Activated CD4-positive, alpha-beta T cell treated with anti-CD3 and anti-CD28 coated beads, Interleukin-2, amount 50 U/mL, for 24 hours (primary cell): ENCODE measurements around the gene RNF41.
A peak's percentile ranks its signal among the peaks of the same experiment; 100 is the strongest.
"Not testable (repeated sequence)": the region's sequence is repeated elsewhere in the genome, so short reads cannot be mapped to it uniquely, and the experiment has no call there.

Source experiments
- DNase-seq, 2 donors: peaks; one replicate each; pipeline ENCODE4 v3.0.0-alpha.2; 2020; ENCODE audit warnings: low read depth in 1 of 2, low spot score in 1 of 2

RNF41 gene

DNA sequence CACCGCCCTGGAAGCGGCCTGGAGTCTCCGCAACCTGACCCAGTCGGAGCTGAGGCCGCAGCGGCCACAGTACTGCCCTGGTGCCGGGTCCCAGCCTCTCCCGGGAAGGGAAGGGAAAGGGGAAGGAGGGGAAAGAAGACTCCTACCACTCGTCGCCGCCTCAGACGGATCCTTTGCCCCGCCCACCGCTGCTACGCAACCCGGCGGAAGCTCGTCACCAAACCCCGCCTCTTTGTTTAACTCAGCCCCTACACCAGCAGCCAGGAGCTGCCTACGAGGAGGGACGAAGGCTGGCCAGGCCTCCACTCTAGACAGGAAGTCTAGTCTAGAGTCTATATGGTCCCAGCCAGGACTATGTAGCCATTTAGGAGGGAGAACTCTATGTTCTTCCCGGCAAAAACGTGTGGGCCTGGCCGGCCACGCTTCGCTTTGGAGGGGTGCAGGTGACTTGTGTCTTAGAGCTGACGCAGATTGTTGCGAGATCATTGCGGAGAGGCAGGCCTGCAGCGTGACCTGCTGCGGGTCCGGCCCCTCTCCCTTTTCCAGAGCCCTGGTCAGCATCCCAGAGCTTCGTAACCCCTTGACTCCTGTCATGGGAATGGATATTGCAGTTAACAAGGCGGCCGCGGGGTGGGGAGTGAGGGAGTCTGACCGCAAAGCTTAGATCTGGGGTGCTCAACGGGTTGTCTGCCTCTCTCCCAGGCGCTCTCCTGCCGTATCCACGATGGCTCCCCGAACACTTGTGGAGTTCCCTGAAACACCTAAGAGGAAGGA lies at the start of gene RNF41:
Gene RNF41, minus strand, starts transcription at position 166 of the 774 bp plus-strand sequence. CDS start 7,875 bp downstream, outside the sequence.
- DNase-seq = peak; percentile 85 to 91

DNA sequence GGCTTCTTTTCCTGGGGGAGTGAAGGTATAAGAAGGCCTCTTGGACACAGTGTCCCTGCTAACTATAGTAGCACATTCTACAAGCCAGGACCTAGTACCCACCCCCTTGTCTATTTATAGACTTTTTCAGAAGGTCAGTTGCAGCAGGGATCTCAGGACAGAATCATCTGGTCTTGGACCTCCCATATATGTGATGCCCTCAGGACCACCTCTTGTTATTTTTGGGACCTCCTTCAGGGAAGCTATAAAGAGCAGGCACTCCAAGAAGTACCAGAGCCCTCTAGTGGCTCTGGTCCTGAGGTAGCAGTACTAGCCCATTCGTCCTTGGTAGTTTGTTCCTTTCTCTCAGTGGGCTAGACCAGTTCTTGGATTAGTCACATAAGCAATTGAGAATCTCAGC lies 49.3 kb upstream of the RNF41 start:
- no peak for DNase-seq

DNA sequence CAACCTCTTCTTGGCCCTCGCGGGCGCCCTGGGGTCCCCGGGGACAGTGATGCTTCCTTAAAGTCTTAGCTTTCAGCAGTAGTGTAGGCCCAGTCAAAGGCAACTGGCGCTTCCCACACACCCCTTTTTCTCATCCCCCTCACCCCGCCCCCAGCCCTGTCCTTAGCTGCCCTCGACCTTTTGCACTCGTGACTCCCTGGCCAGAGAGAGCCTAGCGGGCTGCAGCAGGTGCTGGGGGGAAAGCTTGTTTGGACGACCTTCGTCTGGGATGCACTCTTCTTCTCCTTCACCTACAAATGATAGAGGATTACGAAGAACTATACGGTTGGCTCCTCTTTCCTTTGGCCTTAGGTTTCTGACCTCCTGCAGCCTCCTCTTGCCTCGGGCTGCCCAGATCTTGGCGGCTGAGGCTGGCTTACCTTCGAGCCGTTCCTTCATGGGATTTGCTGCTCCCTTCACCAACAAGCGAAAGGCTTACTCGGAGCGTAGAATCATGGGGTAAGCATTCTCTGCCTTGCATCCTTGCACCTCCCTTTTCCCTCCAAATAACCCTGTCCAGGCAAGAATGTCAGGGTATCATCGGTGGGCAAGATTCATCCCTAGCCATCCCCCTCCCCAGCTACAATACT lies 45.8 kb upstream of the RNF41 start:
- no peak for DNase-seq

DNA sequence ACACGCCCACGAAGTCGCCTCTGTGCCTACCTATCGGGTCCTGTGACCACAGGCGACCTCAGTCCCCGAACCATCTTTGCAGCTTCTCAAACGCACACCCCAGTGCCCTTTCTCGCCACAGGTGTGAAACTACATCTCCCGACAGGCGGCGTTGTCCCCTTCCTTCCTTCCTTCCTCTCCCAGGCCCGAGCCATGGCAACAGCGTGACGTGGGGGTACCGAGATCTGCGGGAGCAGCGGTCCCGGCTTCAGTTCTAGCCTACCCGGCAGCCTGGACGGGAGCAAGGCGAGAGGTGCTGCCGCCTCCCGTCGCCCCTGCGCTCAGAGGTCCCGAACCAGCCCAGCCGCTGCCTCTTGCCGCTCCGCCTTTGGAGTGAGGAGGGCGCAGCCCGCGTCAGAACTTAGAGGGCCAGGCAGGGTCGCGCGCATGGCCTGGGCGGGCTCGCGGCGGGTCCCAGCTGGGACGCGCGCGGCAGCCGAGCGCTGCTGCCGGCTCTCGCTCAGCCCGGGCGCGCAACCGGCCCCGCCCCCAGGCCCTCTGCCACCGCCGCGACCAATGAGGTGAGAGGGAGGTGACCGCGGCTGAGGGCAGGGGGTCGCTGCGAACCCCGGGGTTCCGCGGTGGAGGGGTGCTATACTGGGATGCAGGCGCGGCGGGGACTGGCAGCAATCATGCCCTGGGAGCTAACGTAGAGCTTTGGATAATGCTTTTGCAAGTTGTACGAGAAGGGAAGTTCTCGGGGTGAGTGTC lies 45.1 kb upstream of the RNF41 start, which contains the start of gene COQ10A:
Gene COQ10A, plus strand, starts transcription at position 250 of the 750 bp plus-strand sequence. Its CDS starts 177 bp downstream, at position 427.
- peak; percentile 66 to 84 for DNase-seq

DNA sequence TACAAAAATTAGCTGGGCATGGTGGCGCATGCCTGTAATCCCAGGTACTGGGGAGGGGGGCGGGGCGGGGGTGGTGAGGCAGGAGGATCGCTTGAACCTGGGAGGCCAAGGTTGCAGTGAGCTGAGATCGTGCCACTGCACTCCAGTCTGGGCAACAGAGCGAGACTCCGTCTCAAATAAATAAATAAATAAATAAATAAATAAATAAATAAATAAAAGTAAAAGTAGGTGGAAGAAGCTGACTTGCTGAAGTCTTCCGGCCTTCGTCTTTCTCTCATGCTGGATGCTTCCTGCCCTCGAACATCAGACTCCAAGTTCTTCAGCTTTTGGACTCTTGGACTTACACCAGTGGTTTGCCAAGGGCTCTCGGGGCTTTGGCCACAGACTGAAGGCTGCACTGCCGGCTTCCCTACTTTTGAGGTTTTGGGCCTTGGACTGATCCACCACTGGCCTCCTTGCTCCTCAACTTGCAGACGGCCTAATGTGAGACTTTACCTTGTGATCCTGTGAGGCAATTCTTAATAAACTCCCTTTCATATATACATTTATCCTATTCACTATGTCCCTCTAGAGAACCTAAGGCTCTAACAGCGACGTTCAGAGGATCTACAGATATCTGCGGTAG lies 44.5 kb upstream of the RNF41 start:
- not testable (repeated sequence) for DNase-seq

DNA sequence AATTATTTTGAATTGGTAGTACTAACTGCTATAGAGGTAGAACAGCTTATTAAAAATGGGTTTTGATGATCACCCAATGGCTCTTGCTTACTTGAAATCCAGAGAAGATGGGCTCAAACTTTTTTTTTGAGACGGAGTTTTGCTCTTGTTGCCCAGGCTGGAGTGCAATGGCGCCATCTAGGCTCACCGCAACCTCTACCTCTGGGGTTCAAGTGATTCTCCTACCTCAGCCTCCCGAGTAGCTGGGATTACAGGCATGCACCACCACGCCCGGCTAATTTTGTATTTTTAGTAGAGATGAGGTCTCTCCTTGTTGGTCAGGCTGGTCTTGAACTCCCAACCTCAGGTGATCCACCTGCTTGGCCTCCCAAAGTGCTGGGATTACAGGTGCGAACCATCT lies 41.2 kb upstream of the RNF41 start:
- DNase-seq = not testable (repeated sequence)

DNA sequence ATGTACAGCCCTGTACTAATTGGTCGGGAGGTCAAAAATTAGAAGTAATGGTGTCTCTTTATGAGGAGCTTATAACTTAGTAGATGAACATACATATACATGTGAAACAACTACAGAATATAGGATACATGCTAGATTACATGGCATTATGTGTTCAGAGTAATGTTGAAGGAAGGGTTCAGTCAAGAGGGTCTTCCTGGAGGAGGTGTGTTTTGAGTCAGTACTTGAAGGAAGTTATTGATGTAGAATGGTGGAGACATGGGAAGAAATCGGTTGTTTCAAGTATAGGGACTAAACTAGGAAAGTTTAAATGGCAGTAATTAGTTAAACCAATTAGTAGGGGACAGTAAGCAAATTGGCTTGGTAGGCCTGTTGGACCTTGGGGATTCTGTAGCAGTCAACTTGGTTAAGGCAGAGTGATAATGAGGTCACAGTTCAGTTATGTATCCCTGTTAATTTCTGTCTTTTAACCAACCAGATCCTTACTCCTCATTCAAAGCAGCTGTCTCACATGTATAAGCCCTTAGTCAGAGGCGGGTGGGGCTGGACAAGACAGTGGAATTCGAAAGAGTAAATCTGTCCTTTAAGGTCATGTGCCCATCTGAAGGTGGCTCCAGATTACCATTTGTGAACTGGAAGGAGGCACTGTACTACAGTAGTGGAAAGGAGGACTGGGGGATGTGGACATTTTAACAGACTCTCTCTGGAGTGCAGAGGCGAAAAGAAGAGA lies 39.9 kb upstream of the RNF41 start:
- DNase-seq = no peak

DNA sequence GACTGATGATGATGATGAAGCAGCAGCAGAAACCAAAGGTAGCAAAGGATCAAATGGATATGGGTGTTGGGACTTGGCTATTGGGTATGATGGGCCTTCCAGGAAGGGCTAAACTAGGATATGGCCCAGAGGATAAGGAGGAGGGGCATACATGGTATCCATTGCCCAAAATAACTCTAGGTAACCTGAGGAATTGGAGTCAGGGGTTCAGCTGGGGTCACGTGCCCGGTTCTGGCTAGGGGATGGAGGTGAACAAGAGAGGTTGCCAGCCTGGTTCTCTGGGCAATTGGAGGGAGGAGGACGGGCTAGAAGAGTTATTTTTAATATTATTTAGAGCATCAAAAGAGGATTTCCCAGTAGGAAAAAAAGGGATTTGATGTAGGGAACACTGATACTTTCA lies 39.2 kb upstream of the RNF41 start:
- DNase-seq = no peak

DNA sequence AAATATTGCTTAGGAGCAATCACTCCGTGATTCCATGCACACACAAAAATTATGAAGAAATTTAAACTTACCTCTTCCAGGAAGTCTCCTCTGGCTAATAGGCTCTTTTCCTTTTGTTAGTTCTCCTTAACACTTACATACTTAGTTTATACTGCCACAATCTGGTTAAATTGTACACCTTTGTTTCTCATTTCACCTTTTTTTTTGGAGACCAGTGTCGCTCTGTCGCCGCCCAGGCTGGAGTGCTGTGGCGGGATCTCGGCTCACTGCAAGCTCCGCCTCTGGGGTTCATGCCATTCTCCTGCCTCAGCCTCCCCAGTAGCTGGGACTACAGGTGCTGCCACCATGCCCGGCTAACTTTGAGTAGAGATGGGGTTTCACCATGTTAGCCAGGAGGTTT lies 38.7 kb upstream of the RNF41 start:
- no peak for DNase-seq

DNA sequence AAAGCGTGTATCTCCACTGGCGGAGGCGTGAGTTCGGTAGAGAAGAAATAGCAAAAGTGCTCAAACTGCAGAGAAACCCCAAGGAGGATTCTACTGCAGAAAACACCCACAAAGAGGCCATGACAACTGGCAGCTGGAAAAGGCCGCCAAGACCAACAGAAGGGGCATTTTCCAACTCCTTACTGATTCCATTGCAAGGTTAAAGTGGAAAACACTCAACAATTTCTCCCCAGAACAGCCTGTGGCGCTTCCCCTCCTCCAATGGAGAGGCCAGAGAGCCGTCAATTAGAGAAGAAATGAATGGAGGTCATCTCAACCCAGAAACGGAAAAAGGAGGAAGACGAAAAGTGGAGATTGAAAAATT lies 37.1 kb upstream of the RNF41 start:
- no peak for DNase-seq

DNA sequence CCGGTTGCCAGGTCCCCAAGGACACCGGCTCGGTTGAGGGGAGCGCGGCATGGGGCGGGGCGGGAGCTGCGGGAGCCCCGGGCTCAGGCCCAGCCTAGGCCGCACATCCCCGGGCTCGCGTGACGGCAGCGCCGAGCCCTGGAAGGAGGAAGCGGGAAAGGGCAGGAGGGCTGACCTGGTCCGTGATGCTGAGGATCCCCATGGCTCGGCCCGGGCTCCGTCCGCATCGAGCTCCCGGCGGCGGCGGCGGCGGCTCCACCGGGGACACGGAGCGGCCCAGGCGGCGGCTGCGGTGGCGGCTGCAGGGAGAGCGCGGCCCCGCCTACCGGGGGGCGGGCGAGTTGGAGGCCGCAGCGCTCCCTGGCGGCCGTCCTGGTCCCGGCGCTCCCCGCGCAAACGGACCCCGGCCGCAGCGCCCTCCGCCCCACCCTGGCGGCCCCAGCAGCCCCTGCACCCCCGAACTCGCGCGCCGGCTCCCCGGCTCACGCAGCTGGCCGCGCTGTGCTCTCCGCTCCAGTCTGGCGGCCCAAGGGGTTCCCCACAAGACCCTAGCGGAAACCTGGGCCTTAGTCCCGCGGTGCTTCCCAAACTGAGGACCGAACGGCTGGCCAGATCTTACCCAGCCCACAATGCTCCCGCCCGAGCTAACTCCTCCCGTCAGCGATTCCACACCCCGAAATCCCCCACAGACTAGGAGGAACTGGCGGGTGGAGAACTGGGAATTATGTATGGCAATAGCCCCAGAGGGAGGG lies 36.5 kb upstream of the RNF41 start, which contains the start of gene ANKRD52:
Gene ANKRD52, minus strand, starts transcription at position 317 of the 752 bp plus-strand sequence. Its CDS starts 115 bp downstream, at position 202.
- DNase-seq = peak; percentile 65

DNA sequence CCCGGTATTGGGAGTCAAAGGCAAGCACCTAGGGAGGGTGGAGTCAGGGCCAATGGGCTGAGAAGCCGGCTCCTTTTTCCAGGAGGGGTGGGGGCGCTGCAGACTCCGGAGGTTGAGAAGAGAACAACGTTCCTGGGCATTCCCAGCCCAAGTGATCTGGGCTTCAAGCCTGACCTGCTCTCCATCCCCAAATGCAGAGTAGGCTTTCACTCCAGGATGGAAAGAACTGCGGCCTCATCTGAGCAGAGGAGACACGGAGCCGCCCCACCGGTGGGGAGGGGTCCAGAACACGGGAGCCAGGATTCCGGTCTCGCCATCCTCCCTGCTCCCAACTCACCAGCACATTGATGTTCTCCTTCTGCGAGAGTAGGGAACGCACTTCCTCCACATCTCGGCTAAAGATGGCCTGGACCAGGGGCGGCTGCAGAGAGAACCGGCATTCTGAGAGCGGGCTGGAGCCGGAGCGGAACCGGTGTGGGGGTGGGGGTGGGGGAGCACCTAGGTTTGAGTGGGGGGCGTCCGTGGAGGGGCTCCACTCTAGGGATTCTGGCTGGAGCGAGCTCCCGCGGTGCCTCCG lies 35.9 kb upstream of the RNF41 start:
- no peak for DNase-seq

DNA sequence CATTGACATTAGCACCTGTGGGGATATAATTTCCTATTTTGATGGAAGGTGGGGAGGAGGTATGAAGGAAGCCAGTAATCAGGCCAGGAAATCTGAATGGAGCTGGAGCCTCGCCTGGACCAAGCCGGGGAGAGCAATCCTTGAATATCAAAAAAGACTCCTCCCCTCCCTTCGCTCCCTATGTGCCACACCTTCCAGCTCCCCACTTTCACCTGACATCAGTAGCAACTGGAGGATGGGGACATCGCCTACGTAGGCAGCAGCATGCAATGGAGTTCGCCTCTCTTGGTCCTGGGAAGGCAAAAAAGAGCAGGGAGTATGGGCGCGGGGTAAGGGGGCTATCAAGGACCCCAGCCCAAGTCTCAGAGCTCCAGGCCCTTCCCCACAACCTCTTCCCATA lies 35.3 kb upstream of the RNF41 start:
- DNase-seq = no peak

DNA sequence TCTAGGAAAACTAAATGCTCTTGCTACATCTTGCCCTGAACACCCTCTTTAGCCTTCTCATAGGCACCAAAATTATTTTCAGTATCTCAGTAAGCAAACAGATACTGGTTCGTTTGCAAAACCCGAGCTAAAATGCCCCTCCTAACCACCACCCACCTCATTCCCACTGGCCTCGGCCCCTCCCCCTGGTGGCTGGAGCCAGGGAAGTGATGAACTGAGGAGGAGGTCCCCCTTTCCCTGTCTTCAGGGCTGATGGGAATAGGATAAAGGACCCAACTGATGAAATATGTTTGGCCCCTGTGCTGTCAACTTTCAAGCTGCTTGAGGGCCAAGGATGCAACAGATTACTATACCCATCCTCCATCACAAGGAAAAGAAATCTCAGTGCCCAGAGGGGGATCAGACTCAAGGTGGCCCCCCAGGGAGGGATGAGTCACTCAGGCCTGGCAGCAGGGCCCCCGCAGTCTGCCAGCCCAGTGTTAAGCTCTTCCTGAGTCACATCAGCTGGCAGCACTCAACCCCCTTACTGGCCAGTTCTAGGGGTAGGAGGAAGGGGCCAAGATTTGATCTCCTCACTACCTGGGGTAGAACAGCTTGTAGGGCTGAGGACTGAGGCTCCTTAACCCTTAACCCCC lies 34.7 kb upstream of the RNF41 start:
- no peak for DNase-seq

DNA sequence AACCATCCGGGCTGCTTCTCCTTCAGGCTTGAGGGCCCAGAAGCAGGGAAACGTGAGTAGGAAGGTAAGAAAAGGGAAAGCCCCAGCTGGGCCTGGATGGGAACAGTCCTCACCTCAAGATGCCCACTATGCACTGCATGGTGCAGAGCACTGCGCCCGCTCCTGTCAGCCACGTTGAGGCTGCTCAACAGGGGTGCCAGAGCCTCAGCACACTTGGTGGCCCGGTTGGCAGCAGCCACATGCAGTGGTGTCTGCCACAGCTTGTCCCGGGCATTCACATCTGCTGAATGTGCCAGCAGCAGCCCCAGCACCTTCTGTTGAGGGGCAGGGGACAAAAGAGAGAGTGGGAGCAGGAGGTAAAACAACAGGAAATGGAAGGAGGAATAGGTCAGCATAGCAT lies 33.9 kb upstream of the RNF41 start:
- DNase-seq = no peak

DNA sequence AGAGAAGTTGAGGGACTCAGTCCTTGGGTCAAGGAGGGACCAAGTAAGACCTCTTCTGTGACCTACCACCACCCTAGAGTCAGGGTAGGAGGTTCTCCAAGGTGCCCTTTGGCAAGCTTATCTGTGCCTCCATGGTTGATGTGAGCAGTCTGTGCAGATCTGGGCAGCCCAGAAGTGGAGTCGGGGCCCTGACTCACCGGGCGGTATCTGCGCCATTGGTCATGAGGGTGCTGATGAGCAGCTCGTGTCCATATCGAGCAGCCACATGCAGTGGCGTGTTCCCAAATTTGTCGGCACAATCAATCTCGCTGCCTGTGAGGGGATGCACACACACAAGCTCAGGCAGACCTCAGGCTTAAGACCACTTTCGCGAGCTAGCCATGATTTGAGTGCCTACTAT lies 31.4 kb upstream of the RNF41 start:
- no peak for DNase-seq

DNA sequence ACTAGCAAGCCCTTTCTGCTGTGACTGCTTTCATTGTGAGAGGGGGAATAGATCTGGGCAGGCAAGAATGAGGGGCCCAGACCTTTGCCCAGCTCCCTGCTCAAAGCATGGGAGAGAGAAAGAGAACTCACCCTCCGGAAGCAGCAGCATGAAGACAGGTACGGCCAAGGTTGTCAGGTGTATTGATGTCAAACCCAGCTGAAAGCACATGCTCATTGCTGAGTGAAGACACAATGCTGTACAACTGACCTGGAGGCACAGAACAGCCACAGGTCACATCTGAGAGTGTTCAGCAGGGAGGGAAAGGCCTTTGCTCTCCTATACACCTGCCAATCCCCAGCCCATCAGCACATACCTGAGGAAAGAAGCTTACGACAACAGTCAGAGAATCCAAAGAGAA lies 30.9 kb upstream of the RNF41 start:
- DNase-seq = no peak

DNA sequence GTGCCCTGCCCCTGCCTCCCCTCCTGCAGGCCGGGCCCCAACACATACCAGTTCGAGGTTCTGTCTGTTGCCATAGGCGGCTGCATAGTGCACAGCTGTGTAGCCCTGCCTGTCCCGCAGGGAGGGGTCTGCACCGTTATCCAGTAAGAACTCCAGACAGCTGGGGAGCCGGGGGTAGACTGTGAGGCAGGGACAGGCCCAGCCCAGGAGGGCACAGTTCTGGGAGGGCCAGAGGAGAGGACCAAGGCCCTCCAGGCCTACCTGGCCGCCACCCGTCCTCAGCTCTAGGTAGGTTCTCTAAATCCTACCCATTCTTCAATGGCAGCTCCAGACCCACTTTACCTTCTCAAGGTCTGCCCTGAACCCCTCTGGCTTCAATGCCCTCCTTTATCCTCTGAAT lies 27.0 kb upstream of the RNF41 start:
- no peak for DNase-seq

DNA sequence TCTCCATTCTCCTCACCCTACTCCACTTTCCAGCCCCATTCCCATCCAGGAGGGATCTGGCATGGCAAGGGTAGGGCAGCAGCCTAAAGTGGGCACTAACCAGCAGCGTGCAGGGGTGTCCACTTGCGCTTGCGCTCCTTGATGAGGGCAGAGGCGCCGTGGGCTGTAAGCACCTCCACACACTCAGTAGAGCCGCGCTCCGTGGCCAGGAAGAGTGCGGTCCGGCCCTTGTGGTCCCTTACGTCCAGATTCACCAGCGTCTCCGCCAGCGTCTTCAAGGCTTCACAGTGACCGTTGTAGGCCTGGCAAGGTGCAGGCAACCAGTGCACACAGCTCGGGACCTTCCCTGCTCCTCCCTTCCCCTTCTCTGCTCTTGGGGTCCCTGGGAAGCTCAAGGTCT lies 26.2 kb upstream of the RNF41 start:
- DNase-seq = no peak
